Limb (tissue), 2 donors: ENCODE data around the gene USP13.
A peak's percentile ranks its signal among the peaks of the same experiment; 100 is the strongest.
"Not testable (repeated sequence)": the region's sequence is repeated elsewhere in the genome, so short reads cannot be mapped to it uniquely, and the experiment has no call there.

Experiments used
- DNase-seq, 2 donors: peaks; one replicate each; pipeline ENCODE4 v3.0.0-alpha.2; 2016; ENCODE audit errors: extremely low spot score in 2 of 2

USP13 gene, protein sequence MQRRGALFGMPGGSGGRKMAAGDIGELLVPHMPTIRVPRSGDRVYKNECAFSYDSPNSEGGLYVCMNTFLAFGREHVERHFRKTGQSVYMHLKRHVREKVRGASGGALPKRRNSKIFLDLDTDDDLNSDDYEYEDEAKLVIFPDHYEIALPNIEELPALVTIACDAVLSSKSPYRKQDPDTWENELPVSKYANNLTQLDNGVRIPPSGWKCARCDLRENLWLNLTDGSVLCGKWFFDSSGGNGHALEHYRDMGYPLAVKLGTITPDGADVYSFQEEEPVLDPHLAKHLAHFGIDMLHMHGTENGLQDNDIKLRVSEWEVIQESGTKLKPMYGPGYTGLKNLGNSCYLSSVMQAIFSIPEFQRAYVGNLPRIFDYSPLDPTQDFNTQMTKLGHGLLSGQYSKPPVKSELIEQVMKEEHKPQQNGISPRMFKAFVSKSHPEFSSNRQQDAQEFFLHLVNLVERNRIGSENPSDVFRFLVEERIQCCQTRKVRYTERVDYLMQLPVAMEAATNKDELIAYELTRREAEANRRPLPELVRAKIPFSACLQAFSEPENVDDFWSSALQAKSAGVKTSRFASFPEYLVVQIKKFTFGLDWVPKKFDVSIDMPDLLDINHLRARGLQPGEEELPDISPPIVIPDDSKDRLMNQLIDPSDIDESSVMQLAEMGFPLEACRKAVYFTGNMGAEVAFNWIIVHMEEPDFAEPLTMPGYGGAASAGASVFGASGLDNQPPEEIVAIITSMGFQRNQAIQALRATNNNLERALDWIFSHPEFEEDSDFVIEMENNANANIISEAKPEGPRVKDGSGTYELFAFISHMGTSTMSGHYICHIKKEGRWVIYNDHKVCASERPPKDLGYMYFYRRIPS

DNA sequence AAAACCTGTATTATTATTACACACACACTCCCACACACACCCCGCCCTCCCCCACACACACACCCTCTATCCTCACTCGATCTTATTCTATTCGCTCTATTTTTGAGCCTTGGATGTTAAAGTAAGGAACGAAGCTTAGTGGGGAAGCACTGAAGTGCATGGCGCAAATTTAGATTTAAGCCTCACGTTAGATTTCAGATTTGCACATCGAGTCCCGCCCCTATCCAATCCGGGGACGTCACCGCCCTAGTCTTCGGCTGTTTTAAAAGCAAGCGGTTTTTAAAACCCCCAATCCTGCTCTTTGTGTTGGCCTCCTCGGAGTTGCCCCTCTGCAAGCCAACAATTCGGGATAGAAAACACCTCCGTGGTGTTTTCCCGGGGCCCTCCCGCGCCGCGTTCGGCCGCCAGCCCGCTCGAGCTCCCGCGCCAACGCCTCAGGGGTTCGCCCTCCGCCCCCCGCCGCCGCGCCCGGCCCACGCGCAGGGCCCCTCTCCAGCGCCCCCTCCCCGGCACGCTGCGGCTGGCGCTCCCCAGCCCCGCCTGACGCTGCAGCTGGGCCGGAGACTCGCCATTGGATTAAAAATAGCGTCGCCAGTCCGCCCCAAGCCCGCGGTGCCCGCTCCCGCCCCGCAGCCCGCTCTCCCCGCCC, at the start of gene USP13:
Gene USP13 (plus strand): TSS at position 594 of the 649 bp plus-strand sequence. CDS start 186 bp downstream, outside the sequence.
- peak; percentile 81 to 89 for DNase-seq

DNA sequence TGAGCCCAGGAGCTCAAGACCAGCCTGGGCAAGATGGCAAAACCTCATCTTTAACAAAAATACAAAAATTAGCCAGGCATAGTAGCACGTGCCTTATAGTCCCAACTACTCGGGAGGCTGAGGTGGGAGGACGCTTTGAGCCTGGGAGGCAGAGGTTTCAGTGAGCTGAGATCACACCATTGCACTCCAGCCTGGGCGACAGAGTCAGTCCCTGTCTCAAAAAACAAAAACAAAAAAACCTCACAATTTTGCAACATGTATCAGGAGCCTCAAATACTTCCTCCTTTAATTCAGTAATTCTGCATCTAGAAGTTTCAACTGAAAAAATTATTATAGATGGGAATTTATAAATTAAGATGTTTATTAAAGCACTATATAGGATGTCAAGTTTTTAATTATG, 49.5 kb upstream of the USP13 start:
- DNase-seq: no peak

GRCh38 chr3:179603831-179604230, 49.0 kb upstream of the USP13 start:
- DNase-seq: no peak

DNA sequence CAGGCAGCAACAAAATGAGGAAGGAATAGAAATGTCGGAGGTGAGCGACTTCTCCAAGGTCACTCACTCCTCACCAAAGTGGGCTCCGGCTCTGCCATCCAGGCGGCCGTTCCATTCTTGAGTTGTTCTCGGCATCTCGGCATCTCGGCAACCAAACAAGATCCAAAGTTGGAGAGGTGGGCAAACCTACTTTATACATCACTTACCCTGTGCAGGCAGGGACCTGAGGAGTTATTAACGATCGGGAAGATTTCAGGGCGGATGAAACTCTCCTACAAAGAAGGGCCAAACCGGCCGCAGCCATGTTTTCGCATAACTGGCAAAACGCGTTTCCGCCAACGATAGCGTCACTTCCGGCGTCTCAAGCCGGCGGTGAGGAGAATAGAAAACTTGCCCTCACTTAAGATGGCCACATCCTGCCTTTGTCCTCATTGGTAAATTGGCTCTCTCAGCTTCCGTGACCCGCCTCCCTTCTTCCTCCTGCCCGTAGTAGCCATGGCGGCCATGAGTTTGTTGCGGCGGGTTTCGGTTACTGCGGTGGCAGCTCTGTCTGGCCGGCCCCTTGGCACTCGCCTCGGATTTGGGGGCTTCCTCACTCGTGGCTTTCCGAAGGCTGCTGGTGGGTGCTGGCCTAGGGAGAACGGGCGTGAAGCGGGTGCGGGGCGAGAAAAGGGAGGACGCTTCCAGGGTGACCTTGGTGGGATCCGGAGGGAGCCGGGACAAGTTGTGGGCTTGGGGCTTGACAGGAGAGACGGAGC, 48.3 kb upstream of the USP13 start, which contains the start of the genes MRPL47 and NDUFB5:
Gene MRPL47 (minus strand): TSS at position 318 of the 758 bp plus-strand sequence. CDS start 14 bp downstream, at position 304.
Gene NDUFB5 (plus strand): TSS at position 474 of the 758 bp plus-strand sequence. CDS start 22 bp downstream, at position 496.
- peak; percentile 95 to 98 for DNase-seq

- DNase-seq: no peak
Measured at GRCh38 chr3:179606534-179607085, 46.2 kb upstream of the USP13 start.

GRCh38 chr3:179608931-179609720, 43.7 kb upstream of the USP13 start:
- DNase-seq: no peak

DNA sequence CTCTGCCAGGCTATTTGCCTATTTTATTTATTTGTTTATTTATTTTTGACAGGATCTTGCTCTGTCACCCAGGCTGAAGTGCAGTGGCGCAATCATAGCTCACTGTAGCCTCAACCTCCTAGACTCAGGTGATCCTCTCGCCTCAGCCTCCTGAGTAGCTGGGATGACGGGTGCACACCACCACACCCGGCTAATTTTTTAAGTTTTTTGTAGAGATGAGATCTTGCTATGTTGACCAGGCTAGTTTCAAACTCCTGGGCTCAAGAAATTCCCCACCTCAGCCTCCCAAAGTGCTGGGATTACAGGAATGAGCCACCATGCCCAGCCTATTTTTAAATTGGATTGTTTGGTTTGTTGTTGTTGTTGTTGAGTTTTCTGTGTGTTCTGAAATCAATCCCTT, 42.8 kb upstream of the USP13 start:
- DNase-seq: no peak

- DNase-seq: no peak
Measured at GRCh38 chr3:179613807-179614206, 39.0 kb upstream of the USP13 start.

DNA sequence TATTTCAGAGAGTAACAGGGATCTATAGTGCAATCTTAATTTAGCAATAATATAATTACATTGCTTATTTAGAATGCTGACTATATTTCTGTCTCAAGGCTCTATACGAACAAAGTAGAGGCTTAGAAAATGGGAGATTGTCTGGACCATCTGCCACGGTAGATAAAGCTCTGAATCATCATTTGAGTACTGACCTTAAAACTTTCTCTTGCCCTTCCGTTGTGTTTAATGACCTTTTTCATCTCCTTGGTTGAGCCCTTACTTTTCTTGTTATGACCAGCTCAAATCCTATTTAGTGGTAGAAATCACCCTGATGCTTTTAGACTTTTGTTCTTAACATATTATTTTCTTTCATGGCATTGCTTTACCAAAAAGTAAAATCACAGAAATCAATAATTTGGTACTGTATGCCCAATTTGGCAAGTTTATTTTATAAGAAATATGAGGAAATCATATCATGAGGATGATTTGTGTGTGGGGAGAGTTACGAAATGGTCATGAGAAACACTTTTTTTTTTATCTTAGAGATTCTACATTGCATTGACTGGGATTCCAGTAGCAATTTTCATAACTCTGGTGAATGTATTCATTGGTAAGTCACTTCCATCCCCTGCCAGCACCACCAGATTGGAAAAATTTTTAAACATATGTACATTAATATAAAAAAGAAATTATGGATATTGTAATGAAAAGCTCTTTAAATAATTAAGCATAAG, 37.2 kb upstream of the USP13 start:
- DNase-seq: no peak

- no peak for DNase-seq
Measured at GRCh38 chr3:179622023-179622422, 30.8 kb upstream of the USP13 start.

DNA sequence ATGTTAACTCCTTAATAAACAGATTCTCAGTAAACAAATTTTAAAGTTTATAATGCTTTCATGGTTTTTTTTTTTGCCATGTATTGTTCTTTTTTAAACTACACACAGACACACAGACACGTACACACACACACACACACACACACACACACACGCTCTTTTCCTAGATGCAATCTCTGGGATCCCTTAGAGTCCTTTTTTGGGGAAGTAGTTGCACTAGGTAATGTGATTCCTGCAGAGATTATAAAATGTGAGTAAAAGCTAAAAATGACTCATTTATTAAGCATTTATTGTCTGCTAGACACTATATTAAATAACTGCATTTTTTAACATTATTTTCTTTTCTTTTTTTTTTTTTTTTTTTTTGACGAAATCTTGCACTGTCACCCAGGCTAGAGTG, 28.4 kb upstream of the USP13 start:
- no peak for DNase-seq

- DNase-seq: no peak
Measured at GRCh38 chr3:179630753-179631451, 21.9 kb upstream of the USP13 start.

DNA sequence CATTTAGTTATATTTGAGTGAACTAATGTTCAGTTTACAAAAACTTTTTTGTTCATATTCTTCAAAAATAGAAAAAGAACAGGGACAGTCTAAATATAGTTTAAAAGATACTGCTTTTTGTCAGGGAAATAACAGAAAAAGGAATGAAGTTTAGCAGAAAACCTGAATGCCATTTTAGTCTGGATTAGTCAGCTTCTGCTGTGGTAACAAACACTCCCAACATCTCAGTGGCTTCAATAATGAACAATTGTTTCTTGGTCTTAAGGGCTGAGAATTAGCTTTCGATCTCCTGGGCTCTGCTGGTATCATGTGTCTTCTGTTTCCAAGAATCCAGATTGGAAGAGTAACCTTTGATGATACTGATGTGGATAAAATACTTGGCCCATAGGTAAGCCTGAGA, 12.4 kb upstream of the USP13 start:
- DNase-seq: no peak

- no peak for DNase-seq
Measured at GRCh38 chr3:179642871-179643270, 10.0 kb upstream of the USP13 start.

DNA sequence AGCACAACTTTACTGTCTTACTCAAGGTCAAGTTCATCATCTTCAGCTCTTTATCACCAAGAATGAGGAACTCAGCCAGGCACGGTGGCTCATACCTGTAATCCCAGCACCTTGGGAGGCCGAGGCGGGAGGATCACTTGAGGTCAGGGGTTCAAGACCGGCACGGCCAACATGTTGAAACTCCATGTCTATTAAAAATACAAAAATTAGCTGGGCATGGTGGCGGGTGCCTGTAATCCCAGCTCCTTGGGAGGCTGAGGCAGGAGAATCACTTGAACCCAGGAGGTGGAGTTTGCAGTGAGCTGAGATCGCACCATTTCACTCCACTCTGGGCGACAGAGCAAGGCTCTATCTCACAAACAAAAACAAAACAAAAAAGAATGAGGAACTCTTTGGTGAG, 9.0 kb upstream of the USP13 start:
- not testable (repeated sequence) for DNase-seq

DNA sequence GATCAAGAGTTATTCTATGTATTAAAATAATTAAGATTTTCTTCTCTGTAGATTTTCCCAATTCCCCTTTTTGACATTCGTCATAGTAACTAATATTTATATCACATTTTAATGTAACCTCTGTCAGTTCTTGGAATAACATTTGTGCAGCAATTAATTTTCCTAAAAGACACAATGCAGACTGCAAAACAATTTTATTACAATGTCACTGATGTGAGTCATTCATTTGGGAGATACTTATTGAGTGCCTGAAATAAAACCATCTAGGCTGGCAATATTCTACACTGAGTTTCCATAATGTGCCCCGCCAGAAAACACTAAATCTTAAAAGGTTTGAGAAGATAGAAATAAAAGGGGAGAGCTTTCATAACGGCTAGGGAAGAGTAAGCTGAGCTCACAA, 6.7 kb upstream of the USP13 start:
- no peak for DNase-seq

DNA sequence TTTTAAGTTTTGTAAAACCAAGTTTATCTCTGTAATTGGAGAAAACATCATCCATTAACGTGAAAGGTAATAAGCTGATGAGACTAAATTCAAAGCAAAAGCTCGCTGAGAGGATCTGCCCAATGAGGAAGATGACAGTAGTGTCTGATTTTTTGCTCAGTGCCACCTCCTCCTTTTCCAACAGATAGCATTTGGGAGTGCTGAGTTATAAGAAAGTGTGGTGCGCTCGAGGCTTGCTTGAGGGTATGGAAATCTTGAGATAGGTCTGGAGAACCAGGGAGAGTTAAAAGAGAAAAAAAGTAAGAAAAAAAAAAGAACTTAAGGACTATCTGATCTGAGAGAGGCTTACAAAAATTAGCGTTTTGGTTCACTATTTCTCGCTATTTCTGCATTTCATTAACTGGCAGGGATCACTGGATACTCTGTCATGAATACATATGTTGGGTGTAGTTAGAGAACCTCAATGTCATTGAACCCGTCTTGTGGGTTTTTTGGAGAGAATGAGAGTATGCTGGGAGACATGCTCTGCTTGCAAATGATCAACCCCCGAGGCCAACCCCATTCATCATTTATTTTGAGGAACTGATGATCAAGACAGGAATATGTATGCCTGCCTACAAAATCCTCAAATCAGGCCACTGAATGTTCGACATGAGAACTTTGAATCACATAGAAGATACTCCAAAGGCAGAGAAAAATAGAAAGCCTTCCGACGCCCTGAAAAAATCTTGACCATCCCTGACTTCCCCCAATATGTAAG, 973 bp upstream of the USP13 start:
- DNase-seq: no peak
